ENCODE measurements around the gene FOXF2.

Gene FOXF2

GRCh38 chr6:1403851-1404712, 14.7 kb downstream of the FOXF2 start:
- POLR2A ChIA-PET = no interaction called here
- no peak for TF ChIP-seq TARDBP (IDR thresholded peaks at IDR 0.05)
- no peak for TF ChIP-seq FOXM1 (IDR thresholded peaks at IDR 0.05; ENCODE audit: borderline replicate concordance)
- no peak for TF ChIP-seq BHLHE40 (IDR thresholded peaks at IDR 0.05; ENCODE audit: borderline replicate concordance)
- TF ChIP-seq FOXK2 (IDR thresholded peaks at IDR 0.05) = no peak
- CTCF ChIA-PET = no interaction called here
- DNase-seq (ENCODE audit: extremely low spot score) = no peak

DNA sequence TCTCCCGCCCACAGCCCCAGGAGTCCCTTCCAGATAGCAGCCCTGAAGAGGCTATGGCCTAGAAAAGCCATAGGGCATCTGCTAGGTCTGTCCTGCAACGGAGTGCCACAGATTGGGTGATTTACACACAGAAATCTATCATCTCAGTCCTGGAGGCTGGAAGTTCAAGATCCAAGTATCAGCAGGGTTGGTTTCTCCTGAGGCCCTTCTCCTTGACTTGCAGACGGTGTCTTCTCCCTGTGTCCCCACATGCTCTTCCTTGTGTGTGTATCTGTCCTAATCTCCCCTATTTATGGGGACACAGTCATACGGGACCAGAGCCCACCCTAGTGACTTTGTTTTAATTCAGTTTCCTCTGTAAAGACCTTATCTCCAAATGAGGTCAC, 15.3 kb downstream of the FOXF2 start:
- ChIA-PET CTCF (interaction anchor here (1.3 kb wide), 1 partner anchor 8 kb away, joined by 7 read pairs; no protein-coding TSS in a partner anchor), POLR2A (no interaction called here)
- no peak for TF ChIP-seq NFRKB (IDR thresholded peaks at IDR 0.05)
- TF ChIP-seq FOXM1 (IDR thresholded peaks at IDR 0.05; ENCODE audit: borderline replicate concordance) = no peak
- no peak for TF ChIP-seq HDGF (IDR thresholded peaks at IDR 0.05; ENCODE audit: borderline replicate concordance)
- no peak for TF ChIP-seq FOXK2 (IDR thresholded peaks at IDR 0.05)
- TF ChIP-seq BHLHE40 (IDR thresholded peaks at IDR 0.05; ENCODE audit: borderline replicate concordance) = no peak
- TF ChIP-seq CTBP1 (IDR thresholded peaks at IDR 0.05; ENCODE audit: borderline replicate concordance) = no peak
- TF ChIP-seq SP1 (IDR thresholded peaks at IDR 0.05) = no peak
- no peak for TF ChIP-seq SUZ12 (IDR thresholded peaks at IDR 0.05)
- no peak for TF ChIP-seq LEF1 (IDR thresholded peaks at IDR 0.05; ENCODE audit: borderline replicate concordance)
- no peak for TF ChIP-seq L3MBTL2 (conservative IDR thresholded peaks at IDR 0.05)
- TF ChIP-seq ELF4 (IDR thresholded peaks at IDR 0.05) = no peak
- no peak for TF ChIP-seq ZNF384 (IDR thresholded peaks at IDR 0.05)
- no peak for TF ChIP-seq FOXA1 (IDR thresholded peaks at IDR 0.05)
- no peak for TF ChIP-seq TARDBP (IDR thresholded peaks at IDR 0.05)
- TF ChIP-seq ARNT (IDR thresholded peaks at IDR 0.05) = no peak
- TF ChIP-seq PKNOX1 (IDR thresholded peaks at IDR 0.05) = no peak

DNA sequence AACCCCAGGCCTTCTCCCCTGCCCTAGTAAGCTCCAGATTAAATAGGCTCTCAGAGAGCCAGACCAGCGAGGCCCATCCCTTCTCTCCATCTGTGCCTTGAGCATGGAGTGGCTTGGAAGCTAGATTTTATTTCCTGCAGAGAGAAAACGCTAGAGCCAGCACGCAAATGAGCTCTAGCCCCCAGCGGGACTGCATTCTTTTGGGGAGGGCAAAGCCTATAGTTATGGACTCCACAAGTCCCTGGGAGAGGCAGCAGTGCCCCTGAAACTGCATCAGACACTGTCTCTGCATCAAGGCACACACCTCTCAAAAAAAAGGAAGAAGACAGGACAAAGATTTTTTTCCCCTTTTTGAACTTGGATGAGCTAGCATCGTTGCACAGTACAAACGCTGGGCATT, 15.8 kb downstream of the FOXF2 start:
- ChIA-PET CTCF (interaction anchor here (0.7 to 1.3 kb wide), 2 partner anchors 8 to 32 kb away, joined by 3 to 7 read pairs; no protein-coding TSS in a partner anchor), POLR2A (interaction anchor here (1.1 kb wide), 1 partner anchor 15 kb away, joined by 3 read pairs; no protein-coding TSS in a partner anchor)
- no peak for TF ChIP-seq ELF4 (IDR thresholded peaks at IDR 0.05)
- TF ChIP-seq FOXK2 (IDR thresholded peaks at IDR 0.05) = no peak
- TF ChIP-seq ARNT (IDR thresholded peaks at IDR 0.05) = no peak
- TF ChIP-seq TARDBP (IDR thresholded peaks at IDR 0.05) = no peak
- no peak for TF ChIP-seq FOXM1 (IDR thresholded peaks at IDR 0.05; ENCODE audit: borderline replicate concordance)
- no peak for TF ChIP-seq ZNF384 (IDR thresholded peaks at IDR 0.05)
- TF ChIP-seq NFRKB (IDR thresholded peaks at IDR 0.05) = no peak
- TF ChIP-seq SP1 (IDR thresholded peaks at IDR 0.05) = no peak
- no peak for TF ChIP-seq L3MBTL2 (conservative IDR thresholded peaks at IDR 0.05)
- TF ChIP-seq SUZ12 (IDR thresholded peaks at IDR 0.05) = no peak
- TF ChIP-seq FOXA1 (IDR thresholded peaks at IDR 0.05) = no peak
- no peak for TF ChIP-seq CTBP1 (IDR thresholded peaks at IDR 0.05; ENCODE audit: borderline replicate concordance)
- TF ChIP-seq PKNOX1 (IDR thresholded peaks at IDR 0.05) = no peak
- TF ChIP-seq BHLHE40 (IDR thresholded peaks at IDR 0.05; ENCODE audit: borderline replicate concordance) = no peak
- TF ChIP-seq LEF1 (IDR thresholded peaks at IDR 0.05; ENCODE audit: borderline replicate concordance) = no peak
- no peak for TF ChIP-seq HDGF (IDR thresholded peaks at IDR 0.05; ENCODE audit: borderline replicate concordance)
- no peak for DNase-seq (ENCODE audit: extremely low spot score)

More for the DNA sequence above, 15.3 kb downstream of the FOXF2 start:
- no peak for DNase-seq (ENCODE audit: extremely low spot score)

- no peak for DNase-seq (ENCODE audit: extremely low spot score)
- POLR2A ChIA-PET = interaction anchor here (1.1 kb wide), 1 partner anchor 17 kb away, joined by 3 read pairs; no protein-coding TSS in a partner anchor
- CTCF ChIA-PET = interaction anchor here (1.3 kb wide), 1 partner anchor 10 kb away, joined by 7 read pairs; no protein-coding TSS in a partner anchor
- TF ChIP-seq FOXK2 (IDR thresholded peaks at IDR 0.05) (no peak), NFRKB (IDR thresholded peaks at IDR 0.05) (no peak), HDGF (IDR thresholded peaks at IDR 0.05; ENCODE audit: borderline replicate concordance) (no peak), FOXM1 (IDR thresholded peaks at IDR 0.05; ENCODE audit: borderline replicate concordance) (no peak), PKNOX1 (IDR thresholded peaks at IDR 0.05) (no peak), TARDBP (IDR thresholded peaks at IDR 0.05) (no peak), CTBP1 (IDR thresholded peaks at IDR 0.05; ENCODE audit: borderline replicate concordance) (no peak), SUZ12 (IDR thresholded peaks at IDR 0.05) (no peak), SP1 (IDR thresholded peaks at IDR 0.05) (no peak), ELF4 (IDR thresholded peaks at IDR 0.05) (no peak), LEF1 (IDR thresholded peaks at IDR 0.05; ENCODE audit: borderline replicate concordance) (no peak), BHLHE40 (IDR thresholded peaks at IDR 0.05; ENCODE audit: borderline replicate concordance) (no peak), ZNF384 (IDR thresholded peaks at IDR 0.05) (no peak)
Observed at GRCh38 chr6:1406306-1407072, 17.1 kb downstream of the FOXF2 start.

- ChIA-PET POLR2A (no interaction called here), CTCF (no interaction called here)
- TF ChIP-seq TARDBP (IDR thresholded peaks at IDR 0.05) = no peak
- no peak for TF ChIP-seq SUZ12 (IDR thresholded peaks at IDR 0.05)
- TF ChIP-seq ZNF384 (IDR thresholded peaks at IDR 0.05) = no peak
- TF ChIP-seq FOXA1 (IDR thresholded peaks at IDR 0.05) = no peak
- TF ChIP-seq SP1 (IDR thresholded peaks at IDR 0.05) = no peak
- TF ChIP-seq FOXM1 (IDR thresholded peaks at IDR 0.05; ENCODE audit: borderline replicate concordance) = no peak
- no peak for TF ChIP-seq ARNT (IDR thresholded peaks at IDR 0.05)
- no peak for TF ChIP-seq L3MBTL2 (conservative IDR thresholded peaks at IDR 0.05)
- no peak for TF ChIP-seq FOXK2 (IDR thresholded peaks at IDR 0.05)
- no peak for TF ChIP-seq HDGF (IDR thresholded peaks at IDR 0.05; ENCODE audit: borderline replicate concordance)
- TF ChIP-seq PKNOX1 (IDR thresholded peaks at IDR 0.05) = no peak
- TF ChIP-seq BHLHE40 (IDR thresholded peaks at IDR 0.05; ENCODE audit: borderline replicate concordance) = no peak
- no peak for TF ChIP-seq LEF1 (IDR thresholded peaks at IDR 0.05; ENCODE audit: borderline replicate concordance)
- no peak for TF ChIP-seq CTBP1 (IDR thresholded peaks at IDR 0.05; ENCODE audit: borderline replicate concordance)
- no peak for TF ChIP-seq NFRKB (IDR thresholded peaks at IDR 0.05)
- no peak for TF ChIP-seq ELF4 (IDR thresholded peaks at IDR 0.05)
- DNase-seq (ENCODE audit: extremely low spot score) = no peak
Observed at GRCh38 chr6:1407499-1407990, 18.2 kb downstream of the FOXF2 start.
